CD14-positive monocyte (primary cell): Measurements from ENCODE around the gene TGFB1I1. TPM values are rescaled to one million over a fixed set of nuclear protein-coding genes. Genes with fewer than 3 reads are reported as not detected.

Source experiments
- DNase-seq, 3 donors: peaks; one replicate each; pipeline ENCODE4 v3.0.0-alpha.2; 2011 to 2022
- H2AFZ ChIP-seq: 2 replicates; pipeline ENCODE4 v1.6.0; 2012; ENCODE audit warnings: mild to moderate bottlenecking, low read depth, low read length, inconsistent platforms; ENCODE audit not compliant: insufficient read depth, poor library complexity, severe bottlenecking
- H3K27ac ChIP-seq, 2 donors: 1 replicate in 1 of 2; 2 replicates in 1 of 2; pipeline ENCODE4 v1.5.1; 2012 to 2013; ENCODE audit warnings: low read length in 2 of 2, control low read depth in 1 of 2, inconsistent platforms in 1 of 2, low read depth in 1 of 2, mild to moderate bottlenecking in 1 of 2
- H3K27me3 ChIP-seq, 2 donors: one replicate each; pipeline versions ENCODE4 v1.6.0 to v1.6.1; 2011 to 2013; ENCODE audit warnings: low read length in 2 of 2; ENCODE audit not compliant: control insufficient read depth in 2 of 2, insufficient read depth in 2 of 2
- H3K36me3 ChIP-seq, 2 donors: replicated peaks in 1 of 2; 1 replicate in 1 of 2; 2 replicates in 1 of 2; pipeline versions ENCODE4 v1.5.1 to v1.6.1; 2012 to 2013; ENCODE audit warnings: low read length in 2 of 2, control low read depth in 1 of 2, inconsistent platforms in 1 of 2, mild to moderate bottlenecking in 1 of 2; ENCODE audit not compliant: insufficient read depth in 2 of 2, control insufficient read depth in 1 of 2
- H3K4me1 ChIP-seq, 2 donors: 1 replicate in 1 of 2; 2 replicates in 1 of 2; pipeline versions ENCODE4 v1.5.1 to v1.6.1; 2012 to 2013; ENCODE audit warnings: low read length in 2 of 2, control low read depth in 1 of 2, inconsistent platforms in 1 of 2, mild to moderate bottlenecking in 1 of 2, moderate library complexity in 1 of 2; ENCODE audit not compliant: insufficient read depth in 2 of 2, control insufficient read depth in 1 of 2
- H3K4me2 ChIP-seq: replicated peaks from 2 replicates; pipeline ENCODE3; 2012; ENCODE audit warnings: low read length, moderate library complexity, mild to moderate bottlenecking; ENCODE audit not compliant: poor library complexity, severe bottlenecking; ENCODE audit errors: extremely low read depth
- H3K4me3 ChIP-seq, 3 experiments: fragments of 200-600 bp in 1 of 3; sonication (generic) in 1 of 3; replicated peaks in 1 of 3; 1 replicate in 2 of 3; 2 replicates in 1 of 3; pipeline ENCODE4 v1.5.1; 2011 to 2013; ENCODE audit warnings: low read length in 3 of 3, mild to moderate bottlenecking in 3 of 3, control low read depth in 2 of 3, low read depth in 2 of 3, inconsistent platforms in 1 of 3, moderate library complexity in 1 of 3
- H3K79me2 ChIP-seq: 2 replicates; pipeline ENCODE4 v1.6.0; 2012; ENCODE audit warnings: mild to moderate bottlenecking, control low read depth, inconsistent platforms, low read length, moderate library complexity; ENCODE audit not compliant: insufficient read depth
- H3K9ac ChIP-seq: 2 replicates; pipeline ENCODE4 v1.6.0; 2017; ENCODE audit warnings: low read length, mild to moderate bottlenecking; ENCODE audit not compliant: insufficient read depth, poor library complexity, severe bottlenecking
- H3K9me3 ChIP-seq, 2 donors: replicated peaks in 1 of 2; 1 replicate in 1 of 2; 2 replicates in 1 of 2; pipeline versions ENCODE4 v1.5.1 to v1.6.1; 2012 to 2013; ENCODE audit warnings: low read length in 2 of 2, control low read depth in 1 of 2; ENCODE audit not compliant: control insufficient read depth in 1 of 2, insufficient read depth in 1 of 2
- H4K20me1 ChIP-seq: 2 replicates; pipeline ENCODE4 v1.6.0; 2012; ENCODE audit warnings: mild to moderate bottlenecking, low read length, control low read depth, moderate library complexity; ENCODE audit not compliant: insufficient read depth
- H3K27ac Mint-ChIP-seq, 7 donors: one replicate each; pipeline ENCODE4 v1.8.0; 2020; ENCODE audit warnings: mild to moderate bottlenecking in 7 of 7, mixed read lengths in 7 of 7, moderate library complexity in 6 of 7, inconsistent platforms in 2 of 7
- H3K27me3 Mint-ChIP-seq, 3 donors: one replicate each; pipeline ENCODE4 v1.8.0; 2021 to 2022; ENCODE audit warnings: low read depth in 3 of 3, mild to moderate bottlenecking in 3 of 3, mixed read lengths in 3 of 3, moderate library complexity in 3 of 3, inconsistent platforms in 1 of 3
- H3K36me3 Mint-ChIP-seq, 2 donors: one replicate each; pipeline ENCODE4 v1.8.0; 2020; ENCODE audit warnings: mixed read lengths in 2 of 2, inconsistent platforms in 1 of 2, mild to moderate bottlenecking in 1 of 2
- H3K4me1 Mint-ChIP-seq: one replicate; pipeline ENCODE4 v1.8.0; 2020; ENCODE audit warnings: mild to moderate bottlenecking, mixed read lengths
- H3K4me3 Mint-ChIP-seq, 2 donors: one replicate each; pipeline ENCODE4 v1.8.0; 2020; ENCODE audit warnings: mild to moderate bottlenecking in 2 of 2, mixed read lengths in 2 of 2, moderate library complexity in 1 of 2
- H3K9me3 Mint-ChIP-seq, 7 donors: one replicate each; pipeline ENCODE4 v1.8.0; 2020 to 2022; ENCODE audit warnings: mixed read lengths in 7 of 7, mild to moderate bottlenecking in 6 of 7, moderate library complexity in 6 of 7, inconsistent platforms in 2 of 7
- CTCF ChIP-seq: fragments of 200-600 bp; IDR thresholded peaks from one replicate; pipeline ENCODE4 v1.8.0; 2022; ENCODE audit warnings: antibody characterized with exemption, mild to moderate bottlenecking
- WGBS: methylation state at CpG from one replicate; pipeline ENCODE4 v1.1.5; 2013; ENCODE audit warnings: missing lambda C conversion rate; ENCODE audit not compliant: insufficient coverage; 5-methylcytosine and 5-hydroxymethylcytosine counted together
- intact Hi-C, 2 donors: fragments of 100-400 bp; cut with micrococcal nuclease; formaldehyde crosslinking; loops; one replicate each; pipeline versions ENCODE4 v1.15.0 to v1.15.1; 2023
- polyA plus RNA-seq, 3 donors: library from polyadenylated mRNA; depleted of rRNA in 1 of 3; unstranded in 2 of 3; stranded (reverse) in 1 of 3; fragments of 300-500 nt in 2 of 3; fragments of >200 nt in 1 of 3; fragmentation: Illumina TruSeq in 2 of 3; gene quantifications; 1 replicate in 2 of 3; 2 replicates in 1 of 3; pipeline ENCODE4 v1.2.3, GENCODE V29; 2012 to 2021

The TGFB1I1 gene
- polyA plus RNA-seq, 3 donors: 0.11 to 0.16 TPM; not detected in 1

DNA sequence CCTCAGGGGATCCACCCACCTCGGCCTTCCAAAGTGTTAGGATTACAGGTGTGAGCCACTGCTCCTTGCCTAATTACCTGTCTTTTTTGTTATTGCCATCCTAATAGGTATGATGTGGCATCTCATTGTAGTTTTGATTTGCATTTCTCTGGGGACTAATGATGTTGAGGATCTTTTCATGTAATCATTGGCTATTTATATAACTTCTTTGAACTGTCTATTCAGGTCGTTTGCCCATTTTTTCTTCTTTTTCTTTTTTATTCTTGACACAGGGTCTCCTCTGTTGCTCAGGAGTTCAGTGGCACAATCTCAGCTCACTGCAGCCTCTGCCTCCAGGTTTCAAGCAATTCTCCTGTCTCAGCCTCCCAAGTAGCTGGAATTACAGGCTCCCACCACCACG, 1.3 kb upstream of the TGFB1I1 start:
- Mint-ChIP-seq H3K27me3 (peaks cover 3 to 41% (median 31%) of the 10 kb centered on the region in 3 donors), H3K9me3 (peaks cover 5 to 15% (median 7%) of the 10 kb centered on the region in 7 donors), H3K4me3 (no peak overlapping the region), H3K4me1 (peaks cover 30% of the 10 kb centered on the region), H3K27ac (no peak overlapping the region), H3K36me3 (peaks cover 19 to 23% of the 10 kb centered on the region in 2 donors)
- Histone ChIP-seq H3K79me2 (no peaks in the 10 kb centered on the region), H3K4me1 (peaks cover 8 to 13% of the 10 kb centered on the region in 2 donors), H3K27ac (no peak overlapping the region), H4K20me1 (no peaks in the 10 kb centered on the region), H3K9me3 (peaks cover 0 to 5% of the 10 kb centered on the region in 2 donors), H3K4me2 (no peak overlapping the region), H3K27me3 (peaks cover 0 to 21% of the 10 kb centered on the region in 2 donors), H3K36me3 (peaks cover 8 to 20% of the 10 kb centered on the region in 2 donors), H2AFZ (no peak overlapping the region), H3K9ac (no peak overlapping the region), H3K4me3 (no peak overlapping the region)
- DNase-seq: no peak
- intact Hi-C loops: no loop called here
- TF ChIP-seq CTCF: no peak
- WGBS: 100% methylated on average over 1 of the region's 3 CpGs

GRCh38 chr16:31471241-31471874, 594 bp upstream of the TGFB1I1 start:
- no peak for TF ChIP-seq CTCF
- peaks cover 31% of the 10 kb centered on the region for H3K4me1 Mint-ChIP-seq
- no peak for DNase-seq
- no peaks in the 10 kb centered on the region for H4K20me1 ChIP-seq
- H2AFZ ChIP-seq: no peak overlapping the region
- no peaks in the 10 kb centered on the region for H3K79me2 ChIP-seq
- H3K4me3 Mint-ChIP-seq: peak overlapping the region; percentile 30 to 41
- H3K36me3 ChIP-seq: peaks cover 2 to 13% of the 10 kb centered on the region in 2 donors
- WGBS: 51% methylated on average over 10 of the region's 15 CpGs
- peak overlapping the region; percentile 74 for H3K4me2 ChIP-seq
- H3K4me3 ChIP-seq: peak overlapping the region in 1 of 3 experiments; percentile 42
- H3K27ac ChIP-seq: no peak overlapping the region
- peaks cover 3 to 47% (median 33%) of the 10 kb centered on the region in 3 donors for H3K27me3 Mint-ChIP-seq
- H3K27ac Mint-ChIP-seq: no peak overlapping the region
- peaks cover 14 to 21% of the 10 kb centered on the region in 2 donors for H3K4me1 ChIP-seq
- H3K9me3 Mint-ChIP-seq: peaks cover 5 to 15% (median 7%) of the 10 kb centered on the region in 7 donors
- H3K9ac ChIP-seq: no peak overlapping the region
- H3K36me3 Mint-ChIP-seq: peaks cover 14 to 16% of the 10 kb centered on the region in 2 donors
- peaks cover 0 to 25% of the 10 kb centered on the region in 2 donors for H3K27me3 ChIP-seq
- intact Hi-C loops: no loop called here
- peaks cover 0 to 5% of the 10 kb centered on the region in 2 donors for H3K9me3 ChIP-seq
